ENCODE measurements around the gene SNX21. TPM values are rescaled to one million over a fixed set of nuclear protein-coding genes. Genes with fewer than 3 reads are reported as not detected.
A peak's percentile ranks its signal among the peaks of the same experiment; 100 is the strongest.

SNX21 gene
- total and polyA plus RNA-seq, 2 donors (not counting 3 experiments of a cell fraction or from before 2014, with no cell fraction given): 11.6 to 11.9 TPM

DNA sequence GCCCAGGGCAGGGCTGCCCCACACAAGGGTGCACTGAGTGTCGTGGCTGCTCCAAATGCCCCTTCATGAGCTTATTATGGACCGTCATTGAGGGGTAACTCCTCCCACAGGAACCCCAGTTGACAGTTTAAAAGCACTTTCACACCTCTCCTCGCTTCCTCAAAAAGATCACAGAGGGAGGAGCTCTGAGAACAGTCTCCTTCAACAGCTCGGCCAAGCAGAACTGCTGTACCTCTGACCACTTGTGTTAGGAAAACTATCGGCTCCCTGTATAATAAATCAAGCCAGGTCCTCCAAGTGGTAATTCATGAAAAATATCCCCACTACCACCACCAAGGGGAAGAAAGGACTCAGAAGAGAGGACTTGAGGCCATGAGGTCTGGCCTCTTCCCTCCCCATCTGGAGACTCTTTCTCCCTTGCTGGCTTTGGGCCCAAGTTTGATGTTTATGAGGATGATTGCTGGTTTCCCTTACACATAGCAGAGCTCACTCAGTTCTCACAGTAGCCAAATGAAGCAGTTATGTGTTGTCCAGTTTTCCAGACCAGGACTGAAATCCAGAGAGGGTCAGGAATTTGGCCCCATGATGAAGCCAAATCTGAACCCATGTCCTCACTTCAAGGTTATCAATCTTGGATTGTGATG is 8.7 kb downstream of the SNX21 start:
- Histone ChIP-seq H2AFZ (ENCODE audit: low read depth, low read length) (no peak overlapping the region), H3K9me1 (replicated peaks; ENCODE audit: control insufficient read depth, extremely low read depth, insufficient read depth, low read length) (no peaks in the 10 kb centered on the region), H3K4me2 (ENCODE audit: insufficient read depth, low read length) (no peak overlapping the region), H3K9me3 (replicated peaks; ENCODE audit: control insufficient read depth, insufficient read depth, low read length) (no peaks in the 10 kb centered on the region), H3K4me1 (ENCODE audit: control insufficient read depth, extremely low read depth, insufficient read depth, low read length) (no peaks in the 10 kb centered on the region), H3K4me3 (replicated peaks in 1 of 3; ENCODE audit: insufficient read depth in 1 of 3, low read depth in 1 of 3, low read length in 3 of 3) (no peak overlapping the region), H3K27me3 (ENCODE audit: control insufficient read depth in 2 of 2, insufficient read depth in 2 of 2, low read length in 2 of 2) (no peaks in the 10 kb centered on the region), H3K36me3 (ENCODE audit: control insufficient read depth in 2 of 2, extremely low read depth in 1 of 2, insufficient read depth in 2 of 2, low read length in 2 of 2) (peaks cover 0 to 36% of the 10 kb centered on the region in 2 experiments), H3K79me2 (ENCODE audit: control insufficient read depth, insufficient read depth, low read length) (no peaks in the 10 kb centered on the region), H4K20me1 (replicated peaks; ENCODE audit: control insufficient read depth, extremely low read depth, insufficient read depth, low read length) (no peaks in the 10 kb centered on the region), H3K9ac (replicated peaks; ENCODE audit: extremely low read depth, insufficient read depth, low read length) (no peak overlapping the region), H3K27ac (ENCODE audit: insufficient read depth, low read depth, low read length) (no peak overlapping the region)
- ChIA-PET POLR2A (no interaction called here), CTCF (interaction anchor here (1.0 kb wide), 3 partner anchors 11 to 128 kb away, joined by 3 to 4 read pairs (median 3); no protein-coding TSS in a partner anchor)
- no TSS peak for BruUV-seq (replicated peaks)
- FAIRE-seq: no peak
- DNase-seq (ENCODE audit: low read depth, low spot score): peak; percentile 43
- dilution Hi-C loops (cut with MboI; ENCODE audit: extremely low pct_ligation_motif_present, low sequenced_read_pairs) (no loop called here), intact Hi-C loops (cut with micrococcal nuclease) (no loop called here)
- TF ChIP-seq GATA2 (IDR thresholded peaks at IDR 0.05; ENCODE audit: insufficient read depth, insufficient read length, low read depth, low read length) (no peak), POLR2A (IDR thresholded peaks at IDR 0.05; ENCODE audit: low read depth, low read length) (no peak), EZH2 (IDR thresholded peaks at IDR 0.05; ENCODE audit: borderline replicate concordance, low read depth, low read length, severe bottlenecking) (no peak), JUN (IDR thresholded peaks at IDR 0.05; ENCODE audit: borderline replicate concordance, insufficient read depth, insufficient read length, low read depth) (no peak), POLR2AphosphoS5 (IDR thresholded peaks at IDR 0.05; ENCODE audit: insufficient read depth, low read depth, low read length) (no peak), MYC (IDR thresholded peaks at IDR 0.05; ENCODE audit: low read depth, low read length) (no peak), FOS (IDR thresholded peaks at IDR 0.05; ENCODE audit: borderline replicate concordance, insufficient read depth, low read length) (no peak)
- TF ChIP-seq, protein P1, sequence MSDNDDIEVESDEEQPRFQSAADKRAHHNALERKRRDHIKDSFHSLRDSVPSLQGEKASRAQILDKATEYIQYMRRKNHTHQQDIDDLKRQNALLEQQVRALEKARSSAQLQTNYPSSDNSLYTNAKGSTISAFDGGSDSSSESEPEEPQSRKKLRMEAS (IDR thresholded peaks at IDR 0.05; ENCODE audit: insufficient read depth, insufficient read length): no peak
- TF ChIP-seq, protein P2, sequence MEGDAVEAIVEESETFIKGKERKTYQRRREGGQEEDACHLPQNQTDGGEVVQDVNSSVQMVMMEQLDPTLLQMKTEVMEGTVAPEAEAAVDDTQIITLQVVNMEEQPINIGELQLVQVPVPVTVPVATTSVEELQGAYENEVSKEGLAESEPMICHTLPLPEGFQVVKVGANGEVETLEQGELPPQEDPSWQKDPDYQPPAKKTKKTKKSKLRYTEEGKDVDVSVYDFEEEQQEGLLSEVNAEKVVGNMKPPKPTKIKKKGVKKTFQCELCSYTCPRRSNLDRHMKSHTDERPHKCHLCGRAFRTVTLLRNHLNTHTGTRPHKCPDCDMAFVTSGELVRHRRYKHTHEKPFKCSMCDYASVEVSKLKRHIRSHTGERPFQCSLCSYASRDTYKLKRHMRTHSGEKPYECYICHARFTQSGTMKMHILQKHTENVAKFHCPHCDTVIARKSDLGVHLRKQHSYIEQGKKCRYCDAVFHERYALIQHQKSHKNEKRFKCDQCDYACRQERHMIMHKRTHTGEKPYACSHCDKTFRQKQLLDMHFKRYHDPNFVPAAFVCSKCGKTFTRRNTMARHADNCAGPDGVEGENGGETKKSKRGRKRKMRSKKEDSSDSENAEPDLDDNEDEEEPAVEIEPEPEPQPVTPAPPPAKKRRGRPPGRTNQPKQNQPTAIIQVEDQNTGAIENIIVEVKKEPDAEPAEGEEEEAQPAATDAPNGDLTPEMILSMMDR (IDR thresholded peaks at IDR 0.05; ENCODE audit: extremely low read depth in 1 of 2, insufficient read depth in 1 of 2, low read depth in 1 of 2, low read length in 2 of 2): no peak
